Effector CD8-positive, alpha-beta T cell (primary cell): ENCODE results near the gene B4GALT2.

Source experiments
- DNase-seq: peaks from one replicate; lab custom pipeline; 2025; lab: John Stamatoyannopoulos, UW

Gene B4GALT2

DNA sequence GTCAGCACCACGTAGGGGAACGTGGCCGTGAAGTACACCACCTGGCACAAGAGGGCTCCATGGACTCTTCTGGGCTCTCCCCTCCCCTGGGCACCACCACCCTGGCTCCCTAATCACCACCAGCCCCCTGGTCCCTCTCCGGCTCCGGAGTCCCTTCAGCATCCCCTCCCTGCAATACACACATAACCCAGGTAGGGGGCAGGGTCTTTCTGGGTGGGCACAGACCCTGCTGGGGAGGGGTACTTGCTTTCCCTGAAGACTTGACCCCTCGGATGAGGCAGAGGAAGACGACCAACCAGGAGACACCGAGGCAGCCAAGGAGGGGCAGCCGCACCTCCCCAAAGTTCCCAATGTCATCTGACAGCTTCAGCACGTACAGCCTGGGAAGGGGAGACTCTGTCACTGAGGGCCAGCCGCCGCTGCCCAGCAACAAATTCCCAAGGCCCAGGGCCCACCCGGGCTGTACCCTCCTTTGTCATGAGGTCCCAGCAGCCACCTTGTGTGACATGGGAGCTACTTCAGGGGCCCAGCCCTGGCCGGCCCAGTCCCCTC, 23.7 kb downstream of the B4GALT2 start:
- no peak for DNase-seq

DNA sequence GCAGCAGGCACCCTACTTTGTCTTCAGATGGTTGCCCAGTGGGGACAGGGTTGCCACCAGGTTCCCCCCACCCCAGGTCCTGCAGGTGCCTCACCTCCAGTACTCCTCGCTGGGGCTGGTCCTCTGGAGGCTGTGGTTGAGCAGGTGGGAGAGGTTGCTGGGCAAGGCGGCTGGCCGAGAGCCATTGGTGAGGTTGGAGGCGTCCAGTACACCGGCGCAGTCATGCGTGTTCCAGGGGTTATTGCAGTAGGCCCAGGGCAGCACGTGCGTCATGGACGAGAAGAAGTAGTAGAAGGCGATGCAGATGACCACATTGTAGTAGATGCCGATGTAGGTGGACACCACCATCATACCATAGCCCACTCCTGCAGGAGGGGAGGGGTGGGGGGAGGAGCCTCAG, 29.2 kb downstream of the B4GALT2 start:
- DNase-seq, result no peak

DNA sequence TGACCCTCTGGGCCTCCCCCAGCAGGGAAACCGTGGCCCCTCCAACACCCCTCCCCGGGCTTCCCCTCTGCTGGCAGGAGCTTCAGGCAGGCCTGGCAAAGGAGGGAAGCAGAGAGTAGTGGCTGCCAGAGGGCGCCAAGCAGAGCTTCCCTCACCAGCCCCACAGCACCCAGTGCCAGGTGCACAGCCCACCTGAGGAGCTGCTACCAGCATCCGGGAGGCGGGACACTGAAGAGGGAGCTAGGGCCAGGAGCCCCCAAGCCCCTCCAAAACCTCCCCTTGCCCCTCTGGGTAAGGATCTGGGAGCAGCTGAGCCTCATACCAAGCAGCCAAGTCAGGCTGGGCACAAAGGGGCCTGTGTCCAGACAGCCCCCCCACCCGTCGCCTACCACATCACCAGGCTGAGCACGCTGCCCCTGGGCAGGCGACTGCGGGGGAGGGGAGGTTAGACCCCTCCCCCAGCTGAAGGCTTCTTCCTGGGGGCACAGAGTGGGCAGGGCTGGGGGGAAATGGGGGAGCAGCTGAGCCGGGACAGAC, 32.0 kb downstream of the B4GALT2 start:
- no peak for DNase-seq

DNA sequence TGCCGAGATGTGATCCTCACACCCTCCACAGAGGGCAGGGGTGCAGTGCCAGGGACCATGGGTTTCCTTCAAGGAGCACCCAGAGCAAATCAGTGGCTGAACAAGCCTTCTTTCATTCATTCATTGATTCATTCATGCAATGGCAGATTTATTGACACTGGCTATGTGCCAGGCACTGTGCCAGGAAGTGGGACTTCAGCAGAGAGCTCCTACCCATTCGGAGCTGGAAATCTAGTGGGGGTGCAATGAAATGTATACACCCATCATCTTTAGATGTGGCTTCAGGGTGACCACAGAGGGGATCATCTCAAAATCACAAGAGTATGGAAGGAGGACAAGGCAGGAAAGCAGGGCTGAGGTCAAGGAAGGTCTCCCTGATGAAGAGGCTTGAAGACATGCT, 33.4 kb downstream of the B4GALT2 start:
- DNase-seq, result no peak

DNA sequence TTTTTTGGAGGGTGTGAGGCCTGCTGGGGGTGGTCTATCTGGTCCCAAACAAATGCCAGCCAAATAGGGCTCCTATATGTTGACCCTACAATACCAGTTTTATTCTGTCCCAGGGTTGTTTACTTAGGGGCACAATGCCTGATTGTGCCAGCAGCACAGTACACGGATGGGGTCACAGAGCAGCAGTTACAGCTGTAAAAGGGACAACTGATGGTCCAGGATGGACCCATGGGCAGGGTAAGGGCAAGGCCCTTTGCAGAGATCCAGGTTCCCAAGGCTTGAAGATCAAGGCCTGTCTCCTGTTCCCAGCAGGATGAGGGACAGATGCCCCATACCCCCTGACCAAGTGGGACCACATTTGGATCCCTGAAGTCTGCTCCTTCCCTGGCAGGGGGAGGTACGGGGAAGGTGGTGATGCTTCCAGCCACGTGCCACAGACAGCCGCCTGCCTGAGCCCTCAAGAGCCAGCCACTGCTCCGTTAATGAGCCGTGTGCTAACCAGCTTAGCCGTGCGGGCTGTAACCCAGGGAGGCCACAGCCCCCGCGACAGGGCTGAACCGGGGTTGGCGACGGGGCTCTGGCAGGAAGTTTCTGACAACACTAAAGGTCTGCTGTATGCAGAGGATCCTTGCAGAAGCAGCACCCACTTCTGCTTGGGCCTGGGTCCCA, 34.1 kb downstream of the B4GALT2 start:
- no peak for DNase-seq

DNA sequence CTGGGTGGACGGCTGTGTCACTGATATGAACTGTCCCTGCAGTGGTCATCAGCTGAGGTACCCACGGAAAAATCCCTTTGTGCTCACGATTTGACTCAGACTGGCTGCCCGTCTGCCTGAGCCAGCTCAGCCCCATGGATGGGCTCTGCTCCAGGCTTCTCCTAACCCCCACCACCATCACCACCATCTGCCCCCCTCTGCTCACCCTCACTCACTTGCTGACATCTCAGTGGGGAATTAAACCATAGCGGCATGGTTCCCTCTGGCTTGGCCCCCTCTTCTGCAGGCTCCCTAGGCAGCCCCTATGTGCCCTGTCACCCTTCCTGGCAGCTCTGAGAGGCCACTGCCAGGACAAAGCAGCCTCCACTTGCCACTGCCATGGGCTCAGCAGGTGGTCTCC, 34.9 kb downstream of the B4GALT2 start:
- DNase-seq, result no peak

DNA sequence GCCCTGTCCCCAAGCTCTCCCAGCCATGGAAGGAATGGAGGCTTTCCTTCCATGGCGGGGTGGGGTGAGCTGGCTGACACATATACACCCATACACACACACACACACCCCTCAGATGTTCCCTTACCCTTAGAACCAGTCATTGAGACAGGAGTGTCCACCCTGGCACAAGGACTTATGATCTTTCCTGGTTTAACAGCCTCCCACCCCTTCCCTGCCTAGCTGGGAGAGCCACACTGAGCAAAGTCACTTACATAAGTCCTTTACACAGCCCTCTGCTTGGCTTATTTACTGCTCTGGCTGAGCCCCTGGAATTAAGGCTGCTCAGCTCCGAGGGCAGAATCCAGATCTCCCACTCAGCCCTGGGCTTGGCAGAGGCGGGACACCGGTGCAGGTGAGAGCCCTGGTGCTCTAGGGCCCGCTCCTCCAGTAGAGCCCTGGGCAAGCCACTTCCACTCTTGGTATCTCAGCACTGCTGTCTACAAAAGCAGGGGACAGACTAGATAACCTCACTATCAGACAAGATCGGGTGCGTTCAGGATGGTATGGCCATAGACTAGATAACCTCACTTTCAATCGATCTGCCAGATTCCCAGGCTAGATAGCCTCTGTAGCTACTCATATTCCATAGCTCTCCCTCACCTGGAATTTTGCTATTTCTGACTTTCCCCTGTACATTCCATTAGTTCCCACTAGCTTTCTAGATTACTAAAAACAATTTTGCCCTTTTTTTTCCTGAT, 35.5 kb downstream of the B4GALT2 start:
- no peak for DNase-seq

DNA sequence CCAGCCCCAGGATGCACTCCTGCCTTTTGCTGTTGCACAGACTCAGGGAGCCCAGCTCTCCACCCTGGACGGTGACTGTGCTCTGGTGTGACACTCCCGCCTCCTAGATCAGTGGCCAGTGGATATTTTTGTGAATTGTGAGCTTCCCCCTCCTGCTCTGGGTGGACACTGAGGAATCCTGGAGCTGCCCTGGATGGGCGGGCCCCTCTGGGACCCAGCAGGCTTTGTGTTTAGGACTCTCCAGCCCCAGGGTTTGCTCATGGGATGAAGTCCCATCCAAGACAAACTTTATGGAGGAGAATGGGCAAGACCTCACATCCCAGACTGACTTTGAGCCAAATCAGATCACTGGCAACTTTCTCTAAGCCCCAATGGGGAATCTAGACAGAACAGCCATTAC, 36.2 kb downstream of the B4GALT2 start:
- no peak for DNase-seq

DNA sequence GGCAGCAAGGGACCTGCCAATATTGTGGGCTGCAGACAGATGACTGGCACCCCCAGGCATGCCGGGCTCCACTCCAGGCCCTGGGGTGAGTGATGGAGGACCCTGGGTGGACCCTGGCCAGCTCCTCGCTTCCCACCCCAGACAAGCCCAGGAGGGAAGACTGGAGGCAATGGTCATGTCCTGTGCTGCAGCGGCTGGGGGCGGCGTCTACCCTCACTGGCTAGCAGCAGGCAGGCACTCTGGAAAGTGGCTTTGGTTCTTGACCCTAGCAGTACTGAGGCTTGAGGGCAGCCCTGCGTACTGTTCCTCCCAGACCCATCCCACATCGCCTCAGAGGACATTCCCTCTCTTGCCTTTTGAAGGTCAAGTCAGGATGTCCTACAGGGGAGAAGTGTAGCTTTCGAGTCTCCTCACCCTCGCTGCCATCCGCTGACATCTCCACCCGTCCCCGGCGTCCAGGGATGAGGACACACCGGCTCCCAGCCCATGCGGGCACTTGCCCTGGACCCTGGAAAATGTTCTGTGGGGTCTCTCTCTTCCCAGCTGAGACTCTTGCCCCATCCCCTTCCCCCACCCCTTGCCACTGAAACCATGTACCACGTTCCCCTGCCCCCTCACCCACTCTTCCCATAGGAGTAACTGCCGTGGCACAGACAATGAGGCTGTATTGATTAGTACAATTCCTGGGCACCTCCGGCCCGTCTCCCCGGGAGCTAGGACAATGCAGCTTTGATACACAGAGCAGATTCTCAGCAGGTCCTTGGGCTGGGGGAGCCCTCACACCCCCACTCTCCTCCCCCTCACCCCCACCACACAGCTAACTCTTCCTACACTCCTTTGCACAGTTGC, 37.3 kb downstream of the B4GALT2 start:
- no peak for DNase-seq

DNA sequence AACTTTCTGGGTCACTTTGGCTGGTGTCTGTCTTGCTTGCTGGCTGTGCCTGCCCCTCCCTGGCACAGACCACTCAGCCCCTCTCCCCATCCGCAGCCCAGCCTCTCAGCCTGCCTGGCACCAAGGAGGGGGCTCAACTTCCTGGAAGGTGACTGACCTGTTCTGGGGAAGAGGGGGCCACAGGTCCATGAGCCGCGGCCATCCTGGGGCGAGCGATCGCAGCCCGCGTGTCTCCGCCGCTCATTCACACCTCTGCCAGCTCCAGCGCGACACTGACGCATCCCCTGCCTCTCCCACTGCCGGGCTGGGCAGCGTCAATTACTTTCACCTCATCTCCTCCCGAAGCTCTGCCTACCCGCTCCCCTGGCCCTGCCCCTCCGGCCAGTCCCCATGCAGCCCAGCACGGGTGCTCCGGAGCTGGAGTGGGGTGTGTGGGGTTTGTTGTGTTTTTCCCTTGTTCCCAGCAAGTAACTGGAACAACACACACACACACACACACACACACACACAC, 37.9 kb downstream of the B4GALT2 start:
- no peak for DNase-seq

DNA sequence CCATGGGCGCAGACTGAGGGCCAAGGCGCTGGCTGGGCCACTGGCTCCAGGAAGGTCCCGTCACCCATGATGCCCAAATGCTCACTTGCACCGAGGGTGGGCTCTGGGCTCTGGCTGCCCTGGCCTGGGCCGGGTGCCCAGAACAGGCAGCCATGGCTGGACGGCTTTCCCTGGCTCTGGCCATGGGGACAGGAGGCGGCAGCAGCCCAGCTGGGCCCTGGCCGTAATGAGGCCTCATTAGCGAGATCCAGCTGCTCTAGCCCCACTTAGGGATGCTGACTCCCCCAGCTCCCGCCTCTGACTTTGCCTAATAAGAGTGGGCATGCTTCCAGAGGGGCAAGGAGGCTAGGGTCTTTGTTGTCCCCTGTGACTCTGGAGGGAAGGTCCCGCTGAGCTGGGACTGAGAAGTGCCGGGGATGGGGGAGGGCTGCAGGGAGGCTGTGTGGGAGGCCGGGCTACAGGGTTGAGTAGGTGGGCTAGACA, 40.5 kb downstream of the B4GALT2 start:
- DNase-seq, result no peak

DNA sequence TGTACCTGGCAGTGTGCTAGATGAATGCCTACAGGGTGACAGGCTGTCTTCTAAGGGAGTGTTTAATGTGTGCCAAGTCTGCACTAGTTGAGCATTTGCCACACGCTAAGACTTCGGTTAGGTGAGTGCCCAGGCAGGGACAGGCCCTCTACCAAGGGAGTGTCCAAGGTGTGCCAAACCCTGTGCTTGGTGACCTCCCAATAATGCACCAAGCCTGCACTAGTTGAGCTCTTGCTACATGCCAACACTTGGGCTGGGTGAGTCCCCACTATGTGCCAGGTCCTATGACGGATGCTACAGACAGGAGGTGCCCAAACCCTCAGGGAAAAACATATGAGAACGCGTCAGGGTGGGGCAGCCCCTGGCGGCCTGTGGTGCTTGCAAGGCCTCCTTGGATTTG, 41.5 kb downstream of the B4GALT2 start:
- no peak for DNase-seq

DNA sequence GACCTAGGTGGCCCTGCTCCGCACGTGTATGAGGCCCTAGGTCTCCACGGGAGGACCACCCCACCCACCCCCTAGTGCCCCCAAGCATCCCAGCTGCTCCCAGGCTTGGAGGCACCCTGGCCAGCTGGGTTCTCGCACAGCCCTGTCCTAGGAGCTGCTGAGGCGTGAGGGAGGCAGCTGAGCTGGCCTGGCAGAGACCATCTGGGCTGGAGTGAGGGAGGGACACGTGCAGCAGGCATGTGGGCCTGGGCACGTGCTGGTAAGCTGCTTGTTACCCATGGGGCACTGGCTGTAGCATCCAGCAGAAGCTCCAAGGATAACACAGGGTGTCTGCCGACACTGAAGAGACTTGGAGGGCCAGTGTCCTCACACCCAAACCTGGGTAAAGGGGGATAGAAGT, 42.1 kb downstream of the B4GALT2 start:
- no peak for DNase-seq

DNA sequence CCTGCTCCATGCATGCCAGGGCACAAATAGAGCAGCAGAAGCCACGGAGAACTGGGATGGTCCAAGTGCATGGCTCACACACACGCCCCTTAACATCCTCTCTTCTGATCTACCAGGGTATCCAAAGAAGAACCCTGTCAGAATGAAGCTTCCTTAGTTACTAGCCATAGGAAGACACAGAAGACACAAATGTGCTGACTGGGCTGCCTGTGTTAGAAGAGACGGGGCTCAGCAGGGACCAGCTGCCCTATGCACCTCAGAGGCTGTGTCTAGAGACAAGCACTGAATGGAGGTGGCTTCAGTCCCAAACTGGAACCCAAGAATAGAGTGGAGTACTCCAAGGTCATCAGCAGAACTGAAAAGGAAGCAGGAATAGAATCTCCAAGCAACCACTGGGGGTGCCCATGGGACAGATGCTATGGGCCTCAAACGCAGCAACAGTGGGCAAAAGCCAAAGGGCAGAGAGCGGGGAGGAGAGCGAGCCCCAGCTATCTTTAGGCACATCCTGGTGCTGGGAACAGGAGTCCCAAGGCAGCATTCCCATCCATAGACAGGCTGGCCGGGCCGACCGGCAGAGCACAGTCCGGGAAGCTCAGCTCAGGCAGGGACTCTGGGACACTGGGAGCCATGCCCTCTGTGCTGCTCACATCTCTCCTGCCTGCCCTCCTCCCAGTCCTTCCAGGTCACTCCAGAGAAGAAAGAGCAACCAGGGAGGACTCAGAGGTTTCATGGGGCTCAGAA, 42.7 kb downstream of the B4GALT2 start:
- no peak for DNase-seq

DNA sequence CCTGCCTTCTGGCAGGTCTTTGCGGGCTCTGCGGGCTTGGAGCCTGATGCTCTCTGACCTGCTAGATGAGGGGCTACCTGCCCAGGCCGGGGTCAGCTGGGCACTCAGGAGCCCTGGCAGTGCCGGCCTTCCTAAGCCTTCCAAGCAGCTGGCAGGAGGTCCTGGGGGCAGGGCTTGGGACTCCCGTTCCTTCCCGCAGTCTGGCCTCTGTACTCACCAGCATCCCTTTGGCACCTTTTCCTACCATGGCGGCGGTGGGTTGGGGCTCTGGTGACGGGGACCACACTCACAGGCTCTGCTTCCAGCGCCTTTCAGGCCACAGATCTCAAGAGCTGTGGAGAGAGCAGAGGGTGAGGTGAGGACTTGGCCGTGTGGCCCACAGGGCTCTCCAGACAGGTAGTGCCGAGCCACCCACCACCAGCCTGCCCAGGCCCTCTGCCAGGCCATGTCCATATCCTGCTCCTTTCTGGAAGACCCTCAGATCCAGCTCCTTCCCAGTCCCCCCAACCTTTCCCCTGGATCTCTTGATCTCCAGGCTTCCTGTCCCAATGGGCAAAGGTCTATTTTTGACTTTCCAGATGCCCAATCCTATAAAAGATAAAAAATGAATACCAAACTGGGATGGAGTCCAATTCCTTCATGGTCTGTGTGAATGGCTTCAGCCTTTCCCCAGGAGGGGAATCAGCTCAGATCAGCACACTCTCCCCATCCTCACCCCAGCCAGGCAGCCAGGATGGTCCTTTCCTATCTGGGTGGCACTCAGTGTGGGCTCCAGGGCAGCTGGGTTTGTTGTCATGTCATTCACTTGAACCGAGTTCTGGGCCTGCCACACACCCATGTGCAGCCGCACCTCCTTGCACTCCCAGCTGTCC, 45.3 kb downstream of the B4GALT2 start:
- DNase-seq, result no peak

DNA sequence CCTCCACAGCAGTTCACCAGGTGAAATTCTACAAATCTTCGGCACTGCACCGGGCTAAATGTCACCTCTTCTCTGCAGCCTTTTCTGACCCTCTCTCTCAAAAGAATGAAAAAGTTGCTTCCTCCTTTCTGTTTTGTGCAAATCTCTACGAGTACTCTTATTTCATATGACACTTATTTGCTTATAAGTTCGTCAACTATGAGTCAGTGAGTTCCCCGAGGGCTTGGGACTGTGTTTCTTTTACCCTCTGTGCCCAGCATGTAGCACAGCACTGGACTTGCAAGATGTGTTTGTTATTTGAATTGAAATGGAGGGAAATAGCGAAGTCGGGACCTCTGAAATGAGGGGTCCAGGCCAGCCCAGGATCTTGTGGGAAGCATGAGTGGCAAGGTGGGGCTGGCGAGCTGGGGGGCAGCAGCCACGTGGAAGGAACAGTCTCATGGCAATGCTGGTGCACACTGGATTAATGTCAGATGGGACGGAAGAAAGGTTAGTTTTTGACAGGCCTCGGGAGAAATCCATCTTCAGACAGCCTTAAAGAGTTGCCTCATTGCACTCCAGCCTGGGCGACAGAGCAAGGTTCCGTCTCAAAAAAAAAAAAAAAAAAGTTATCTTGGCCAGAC, 46.0 kb downstream of the B4GALT2 start:
- no peak for DNase-seq

DNA sequence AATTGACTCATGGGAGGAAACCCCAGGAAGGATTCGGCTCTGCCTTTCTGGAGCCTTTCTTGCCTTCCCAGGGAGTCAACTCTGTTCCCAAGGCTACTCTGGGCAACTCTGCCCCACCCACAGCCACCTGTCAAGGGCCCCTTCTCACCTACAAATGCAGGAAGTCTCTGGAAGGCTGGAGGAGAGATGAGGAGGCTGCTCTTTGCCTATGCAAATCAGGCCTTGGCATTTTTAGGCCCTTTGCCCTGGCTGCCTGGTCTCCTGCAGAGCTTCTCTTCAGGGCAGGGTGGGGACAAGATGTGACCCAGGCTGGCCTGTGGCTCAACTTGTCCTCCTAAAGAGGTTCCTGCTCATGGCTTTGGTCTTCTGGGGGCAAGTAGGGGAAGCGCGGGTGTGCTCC, 46.8 kb downstream of the B4GALT2 start:
- DNase-seq, result no peak

DNA sequence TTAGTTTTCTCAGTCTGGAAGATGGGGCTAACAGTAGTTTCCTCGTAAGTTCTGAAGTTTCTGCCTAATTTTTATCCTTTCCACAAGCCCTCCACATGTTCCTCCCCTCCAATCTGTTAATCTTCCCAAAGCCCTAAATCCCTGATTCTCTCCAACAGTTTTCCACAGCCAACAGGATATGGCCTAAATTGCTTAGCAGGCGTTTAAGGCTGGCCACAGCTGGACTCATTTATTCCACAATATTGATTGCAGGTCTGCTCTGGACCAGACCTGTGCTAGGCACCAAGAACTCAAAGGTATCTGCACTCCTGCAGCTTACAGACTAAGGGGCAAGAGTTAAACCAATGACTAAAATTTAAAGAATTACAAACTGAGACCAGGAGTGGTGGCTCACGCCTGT, 48.3 kb downstream of the B4GALT2 start:
- DNase-seq, result no peak

DNA sequence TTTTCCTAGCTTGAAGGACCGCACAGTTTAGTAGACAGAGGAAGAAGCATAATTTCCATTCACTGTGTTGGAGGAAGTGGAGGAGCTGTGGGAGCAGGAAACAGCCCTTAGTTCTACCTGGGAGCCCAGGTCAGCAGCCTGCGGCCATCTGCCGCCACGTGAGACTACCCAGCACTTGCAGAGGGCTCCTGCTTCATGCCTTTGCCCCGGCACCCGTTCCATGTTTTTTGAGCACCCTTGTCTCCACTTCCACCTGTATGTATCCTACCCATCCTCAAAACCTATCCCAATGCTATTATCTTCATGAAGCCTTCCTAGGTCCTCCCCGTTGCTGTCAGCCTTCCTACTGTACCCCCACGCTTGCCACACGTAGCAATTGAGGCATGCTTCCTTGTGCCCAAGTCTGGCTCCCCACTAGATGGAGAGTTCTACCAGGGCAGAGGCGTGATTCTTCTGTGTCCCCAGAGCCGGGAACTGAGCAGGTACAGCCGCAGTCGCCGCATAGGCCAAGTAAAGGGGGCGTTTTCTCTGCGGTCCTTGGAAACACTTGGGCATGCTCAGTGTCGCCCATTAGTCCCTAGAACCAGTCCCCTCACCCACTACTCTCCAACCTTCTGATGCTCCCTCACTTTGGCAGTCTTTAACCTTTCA, 50.4 kb downstream of the B4GALT2 start:
- peak; percentile 41 for DNase-seq
